ENCODE data around the gene CD180.

- no peak for TF ChIP-seq CTCF (IDR thresholded peaks at IDR 0.05; ENCODE audit: low read depth, low read length, poor library complexity, severe bottlenecking)
- TF ChIP-seq EZH2phosphoT487 (IDR thresholded peaks at IDR 0.05; ENCODE audit: borderline replicate concordance, low read length), result no peak
Observed at GRCh38 chr5:67160272-67160671, 36.3 kb downstream of the CD180 start.

Data from DOHH2 (cell line).